ENCODE measurements around the gene NKAIN4. TPM values are rescaled to one million over a fixed set of nuclear protein-coding genes. Genes with fewer than 3 reads are reported as not detected.

Gene NKAIN4
- total RNA-seq (2014; rRNA removed; shearing (Covaris generic)): not detected in 2 replicates

- DNase-seq (ENCODE audit: low read depth): no peak
Measured at GRCh38 chr20:63254232-63254605, at the start of gene NKAIN4. Gene NKAIN4 (minus strand): TSS chr20:63254463. CDS start chr20:63254450, 13 bp downstream.

GRCh38 chr20:63303095-63303666 is 48.9 kb upstream of the NKAIN4 start:
- DNase-seq (ENCODE audit: low read depth): no peak

GRCh38 chr20:63301671-63302070 is 47.4 kb upstream of the NKAIN4 start:
- DNase-seq (ENCODE audit: low read depth): no peak

GRCh38 chr20:63298731-63299312 is 44.6 kb upstream of the NKAIN4 start:
- DNase-seq (ENCODE audit: low read depth): no peak

- DNase-seq (ENCODE audit: low read depth): no peak
Measured at GRCh38 chr20:63297796-63298572, 43.7 kb upstream of the NKAIN4 start.

GRCh38 chr20:63297371-63297781 is 43.1 kb upstream of the NKAIN4 start:
- DNase-seq (ENCODE audit: low read depth): no peak

GRCh38 chr20:63296531-63297299 is 42.5 kb upstream of the NKAIN4 start:
- no peak for DNase-seq (ENCODE audit: low read depth)

GRCh38 chr20:63295846-63296245 is 41.6 kb upstream of the NKAIN4 start:
- DNase-seq (ENCODE audit: low read depth): no peak

- no peak for DNase-seq (ENCODE audit: low read depth)
Measured at GRCh38 chr20:63295422-63295821, 41.2 kb upstream of the NKAIN4 start.

GRCh38 chr20:63295018-63295417 is 40.8 kb upstream of the NKAIN4 start:
- DNase-seq (ENCODE audit: low read depth): no peak

GRCh38 chr20:63294536-63294900 is 40.3 kb upstream of the NKAIN4 start:
- DNase-seq (ENCODE audit: low read depth): no peak

GRCh38 chr20:63293871-63294535 is 39.7 kb upstream of the NKAIN4 start:
- DNase-seq (ENCODE audit: low read depth): no peak

GRCh38 chr20:63293456-63293855 is 39.2 kb upstream of the NKAIN4 start:
- DNase-seq (ENCODE audit: low read depth): no peak

- no peak for DNase-seq (ENCODE audit: low read depth)
Measured at GRCh38 chr20:63292904-63293303, 38.6 kb upstream of the NKAIN4 start, which contains the start of gene COL20A1. Gene COL20A1 (plus strand): TSS chr20:63293186. CDS start chr20:63295108, 1,922 bp downstream.

- no peak for DNase-seq (ENCODE audit: low read depth)
Measured at GRCh38 chr20:63292292-63292701, 38.0 kb upstream of the NKAIN4 start.

GRCh38 chr20:63291811-63292210 is 37.5 kb upstream of the NKAIN4 start:
- DNase-seq (ENCODE audit: low read depth): no peak

GRCh38 chr20:63290677-63291472 is 36.6 kb upstream of the NKAIN4 start:
- DNase-seq (ENCODE audit: low read depth): peak; percentile 29

GRCh38 chr20:63290136-63290676 is 35.9 kb upstream of the NKAIN4 start:
- DNase-seq (ENCODE audit: low read depth): no peak

GRCh38 chr20:63289311-63290135 is 35.3 kb upstream of the NKAIN4 start:
- no peak for DNase-seq (ENCODE audit: low read depth)

All from RPMI7951 (cell line).